NCI-H1417 (cell line): ENCODE data around the gene CREM.

Experiments used
- DNase-seq, 3 experiments: peaks; one replicate each; lab custom pipeline; 2025; lab: John Stamatoyannopoulos, UW

CREM gene

DNA sequence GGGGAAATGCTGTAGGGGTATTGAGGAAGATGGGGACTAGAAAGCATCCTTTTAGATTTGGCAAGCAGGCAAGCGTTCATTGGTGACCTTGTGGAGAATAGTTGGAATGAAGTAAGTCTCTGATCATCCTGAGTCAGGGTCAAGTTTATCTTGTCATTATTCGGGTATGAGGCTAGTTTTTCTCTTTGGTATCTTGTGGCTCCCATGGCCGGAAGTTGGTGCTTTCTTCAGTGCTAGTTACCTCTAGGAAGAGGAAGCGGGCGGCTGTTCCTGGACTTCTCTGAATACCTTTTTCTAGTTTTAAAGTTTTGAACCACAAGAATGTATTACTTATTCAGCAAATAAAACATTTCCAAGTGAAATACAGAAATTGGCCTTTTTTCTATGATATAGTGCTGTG, 9.2 kb downstream of the CREM start:
- no peak for DNase-seq

DNA sequence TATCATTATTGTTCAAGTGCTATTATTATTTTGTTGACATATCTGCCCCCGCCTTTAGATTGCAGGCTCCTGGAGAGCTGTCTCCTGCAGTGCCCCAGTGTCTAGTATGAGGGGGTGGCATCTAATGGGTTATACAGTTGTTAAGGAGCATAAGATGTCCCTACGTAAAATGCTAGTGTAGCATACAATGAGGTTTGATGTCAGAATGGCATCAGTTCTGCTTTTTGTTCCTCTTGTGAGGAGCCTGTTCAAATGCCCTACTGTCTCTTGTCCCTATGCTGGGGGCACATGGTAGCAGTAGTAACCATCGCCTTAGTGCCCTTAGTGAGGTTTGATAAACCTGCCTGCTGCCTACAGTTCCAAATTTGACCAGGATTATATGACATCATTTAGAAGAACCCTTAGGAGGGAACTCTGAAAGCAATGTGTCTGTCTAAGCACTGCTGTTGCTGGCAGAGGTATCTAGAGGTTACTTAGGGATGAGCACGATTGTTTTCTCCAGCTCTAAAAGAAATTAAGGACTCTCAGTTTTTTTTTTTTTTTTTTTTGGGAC, 9.7 kb downstream of the CREM start:
- peak in 1 of 3 experiments; percentile 9 for DNase-seq

DNA sequence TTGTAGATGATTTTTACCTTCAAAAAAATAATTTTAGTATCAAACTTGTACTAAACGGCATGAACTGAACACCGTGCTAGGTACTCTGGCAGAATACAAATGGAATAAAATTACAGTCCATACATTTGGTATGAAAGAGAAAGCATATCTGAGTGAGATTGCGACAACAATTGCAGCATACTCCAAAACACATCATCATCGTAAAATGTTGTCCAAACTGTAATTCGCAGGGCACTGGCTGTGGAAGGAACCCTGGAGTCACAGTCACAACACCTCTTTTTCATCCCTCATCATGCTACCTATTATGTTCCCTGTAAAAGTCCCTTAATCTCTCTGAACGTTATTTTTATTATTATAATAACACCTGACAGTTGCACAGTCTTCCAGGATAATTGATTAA, 13.5 kb downstream of the CREM start:
- DNase-seq: no peak

DNA sequence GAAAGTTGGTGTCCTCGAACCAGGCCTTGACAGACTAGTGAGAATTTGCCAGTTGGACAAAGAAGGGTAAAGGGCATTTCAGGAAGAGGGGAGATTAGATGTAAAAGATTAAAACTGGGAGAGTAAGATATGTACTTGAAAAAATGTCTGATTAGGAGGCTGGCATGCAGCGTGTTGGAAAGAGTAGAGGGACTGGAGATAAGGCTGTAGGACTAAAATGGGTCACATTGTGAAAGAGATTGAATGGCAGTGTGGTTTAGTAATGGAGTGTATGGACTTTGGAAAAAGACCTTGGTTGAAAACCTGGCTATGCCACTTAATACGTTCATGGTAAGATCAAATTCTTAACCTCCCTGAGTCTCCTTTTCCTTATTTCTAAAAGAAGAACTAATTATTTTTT, 14.1 kb downstream of the CREM start:
- no peak for DNase-seq

DNA sequence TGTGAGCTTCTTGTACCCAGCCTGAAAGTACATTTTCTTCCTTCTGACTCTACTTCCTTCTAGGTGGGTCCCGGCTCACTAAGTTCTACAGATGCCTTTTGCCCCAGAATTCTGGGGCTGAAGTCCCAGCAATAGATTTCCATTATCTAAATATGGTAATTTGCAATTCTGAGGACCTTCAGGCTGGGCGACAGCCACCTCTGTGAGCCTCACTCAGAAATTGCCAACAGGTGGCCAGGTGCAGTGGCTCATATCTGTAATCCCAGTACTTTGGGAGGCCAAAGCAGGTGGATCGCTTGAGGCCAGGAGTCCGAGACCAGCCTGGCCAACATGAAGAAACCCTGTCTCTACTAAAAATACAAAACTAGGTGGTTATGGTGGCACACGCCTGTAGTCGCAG, 23.7 kb downstream of the CREM start:
- no peak for DNase-seq

DNA sequence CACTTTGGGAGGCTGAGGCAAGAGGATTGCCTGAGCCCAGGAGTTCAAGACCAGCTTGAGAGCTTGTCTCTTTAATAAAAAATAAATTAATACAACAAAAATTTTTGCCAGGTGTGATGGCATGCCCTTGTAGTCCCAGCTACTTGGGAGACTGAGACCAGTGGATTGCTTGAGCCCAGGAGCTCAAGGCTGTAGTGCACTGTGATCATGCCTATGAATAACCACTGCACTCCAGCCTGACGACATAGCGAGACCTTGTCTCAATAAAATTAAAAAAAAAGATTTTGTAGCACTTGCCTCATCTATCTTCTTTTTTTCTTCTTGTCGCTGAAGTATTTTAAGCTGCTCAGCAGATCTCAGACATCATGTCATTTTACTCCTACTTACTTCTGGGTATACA, 26.3 kb downstream of the CREM start:
- no peak for DNase-seq

DNA sequence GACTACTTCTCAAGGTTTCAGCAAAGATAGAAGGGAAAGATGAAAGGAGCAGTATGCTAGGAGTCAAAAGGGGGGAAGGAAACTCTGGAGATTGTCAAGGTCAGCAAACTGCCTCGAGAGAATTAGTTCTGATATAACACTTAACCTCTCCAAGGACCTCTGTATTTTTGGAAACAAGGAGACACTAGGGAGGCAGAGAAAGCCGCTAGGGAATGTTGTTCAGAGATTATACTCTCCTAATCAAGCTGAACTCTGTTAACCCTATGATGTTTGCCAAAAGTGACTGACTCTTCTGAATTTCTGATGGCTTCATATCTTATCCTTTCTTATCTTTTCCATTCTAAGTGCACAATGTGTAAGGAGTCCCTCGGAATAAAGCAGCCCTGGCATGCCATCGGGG, 27.1 kb downstream of the CREM start:
- no peak for DNase-seq

DNA sequence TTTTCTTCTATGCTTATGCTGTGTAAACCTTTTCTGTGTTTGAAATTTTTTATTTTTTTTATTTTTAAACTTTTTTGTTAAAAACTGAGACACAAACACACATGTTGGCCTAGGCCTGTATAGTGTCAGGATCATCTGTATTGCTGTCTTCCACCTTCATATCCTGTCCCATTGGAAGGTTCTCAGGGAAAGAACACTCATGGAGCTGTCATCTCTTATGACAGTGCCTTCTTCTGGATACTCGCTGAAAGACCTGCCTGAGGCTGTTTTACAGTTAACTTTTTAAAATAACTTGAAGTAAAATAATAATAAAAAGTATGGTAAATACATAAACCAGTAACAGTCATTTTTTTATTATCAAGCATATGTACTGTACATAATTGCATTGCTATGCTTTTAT, 34.1 kb downstream of the CREM start:
- no peak for DNase-seq

DNA sequence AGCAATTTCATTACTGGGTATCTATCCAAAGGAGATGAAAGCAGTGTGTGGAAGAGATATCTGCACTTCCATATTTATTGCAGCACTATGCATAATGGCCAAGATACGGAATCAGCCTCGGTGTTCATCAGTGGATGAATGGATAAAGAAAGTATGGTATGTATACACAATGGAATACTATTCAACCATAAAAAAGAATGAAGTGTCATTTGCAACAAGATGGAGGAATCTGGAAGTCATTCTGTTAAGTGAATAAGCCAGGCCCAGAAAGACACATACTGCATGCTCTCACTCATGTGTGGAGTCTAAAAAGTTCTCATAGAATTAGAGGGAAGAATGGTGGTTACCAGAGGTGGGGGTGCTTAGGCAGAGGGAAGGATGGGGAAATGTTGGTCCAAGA, 35.3 kb downstream of the CREM start:
- no peak for DNase-seq

DNA sequence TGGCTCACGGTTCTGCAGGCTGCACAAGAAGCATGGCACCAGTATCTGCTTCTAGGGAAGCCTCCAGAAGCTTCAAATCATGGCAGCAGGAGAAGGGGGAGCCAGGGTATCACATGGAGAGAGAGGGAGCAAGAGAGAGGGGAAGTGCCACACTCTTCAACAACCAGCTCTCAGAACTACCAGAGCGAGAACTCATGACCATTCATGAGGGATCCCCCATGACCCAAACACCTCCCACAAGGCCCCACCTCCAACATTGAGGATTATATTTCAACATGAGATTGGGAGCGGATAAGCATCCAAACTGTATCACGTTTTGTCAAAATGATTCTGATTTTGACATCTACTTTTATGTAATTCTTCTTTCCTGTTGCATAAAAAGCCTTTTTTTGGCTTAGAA, 38.5 kb downstream of the CREM start:
- DNase-seq: no peak

DNA sequence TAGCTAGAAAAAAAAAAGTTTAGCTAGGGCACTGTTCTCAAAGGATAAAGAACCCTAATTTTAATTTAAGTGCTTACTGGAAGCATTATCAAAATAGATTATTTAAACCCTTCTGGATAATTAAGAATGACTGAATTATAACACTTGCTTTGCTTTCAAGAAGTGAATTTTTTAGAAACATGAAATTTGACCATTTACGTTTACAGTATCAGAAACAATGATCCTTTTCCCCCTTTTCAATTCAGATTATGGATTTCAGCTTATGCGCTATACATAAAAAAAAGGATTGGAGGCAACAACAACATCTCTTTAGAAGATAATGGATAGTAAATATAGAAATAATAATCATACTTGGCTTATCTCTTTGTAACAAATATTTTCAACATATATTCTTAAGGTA, 39.2 kb downstream of the CREM start:
- DNase-seq: no peak

DNA sequence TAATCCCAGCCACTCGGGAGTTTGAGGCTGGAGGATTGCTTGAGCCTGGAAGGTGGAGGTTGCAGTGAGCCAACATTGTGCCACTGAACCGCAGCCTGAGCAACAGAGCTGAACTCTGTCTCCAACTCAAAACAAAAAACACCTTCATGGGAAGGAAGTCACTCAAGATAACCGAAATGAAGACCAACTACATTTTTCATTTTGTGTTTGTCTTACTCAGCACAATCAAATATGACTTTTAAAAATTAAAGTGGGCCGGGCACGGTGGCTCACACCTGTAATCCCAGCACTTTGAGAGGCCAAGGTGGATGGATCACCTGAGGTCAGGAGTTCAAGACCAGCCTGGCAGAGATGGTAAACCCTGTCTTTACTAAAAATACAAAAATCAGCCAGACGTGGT, 40.0 kb downstream of the CREM start:
- no peak for DNase-seq

DNA sequence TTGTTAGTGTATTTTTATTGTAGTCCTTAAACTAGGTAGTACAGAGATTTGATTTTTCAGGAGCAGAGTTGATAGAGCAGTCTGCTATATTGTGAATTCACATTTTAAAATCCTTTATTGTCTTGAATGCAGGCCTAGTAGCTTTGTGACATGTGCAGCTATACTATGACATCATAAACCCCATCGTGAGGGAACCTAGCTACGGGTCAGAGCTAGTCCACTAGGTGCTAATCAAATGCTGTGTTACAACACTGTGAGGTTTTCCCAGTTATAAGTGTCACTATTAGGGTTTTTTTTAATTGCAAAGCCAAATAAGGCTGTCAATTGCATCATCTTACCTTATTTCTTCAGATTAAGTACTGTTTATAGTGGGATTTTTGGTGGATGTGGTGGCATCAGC, 40.7 kb downstream of the CREM start:
- no peak for DNase-seq

DNA sequence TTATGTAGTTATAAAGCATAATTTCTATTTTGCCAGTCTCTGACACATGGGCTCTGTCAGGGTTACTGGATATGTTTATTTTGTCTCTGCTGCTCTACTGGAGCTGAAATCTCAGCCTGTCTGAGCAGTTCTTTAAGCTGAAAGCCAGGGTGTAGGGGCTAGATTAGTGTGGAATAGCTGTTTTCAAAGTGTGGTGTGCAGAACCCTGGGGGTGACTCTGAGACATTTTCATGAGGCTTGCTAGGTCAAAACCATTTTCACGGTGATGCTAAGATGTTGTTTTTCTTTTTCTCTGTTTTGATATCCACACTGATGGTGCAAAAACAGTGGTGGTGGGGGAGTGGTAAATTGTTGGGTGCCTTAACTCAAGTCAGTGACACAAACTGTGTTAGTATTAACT, 45.5 kb downstream of the CREM start:
- no peak for DNase-seq

DNA sequence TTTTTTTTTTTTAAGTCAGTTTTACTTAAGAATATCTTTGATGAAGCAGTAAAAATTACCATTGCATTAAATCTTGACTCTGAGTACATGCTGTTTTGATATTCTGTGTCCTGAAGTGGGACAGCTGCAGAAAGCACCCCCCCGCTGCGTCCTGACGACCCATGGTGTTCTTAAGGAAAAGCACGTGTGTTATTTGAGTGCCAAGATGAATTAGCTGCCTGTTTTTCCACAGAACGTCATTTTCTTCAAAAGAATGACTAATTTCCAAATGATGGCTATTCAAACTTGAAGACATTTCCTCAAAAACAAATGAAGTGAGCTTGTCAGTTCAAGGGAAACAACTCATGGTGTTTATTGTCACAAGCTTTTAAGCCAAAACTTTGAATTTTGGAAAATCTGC, 45.9 kb downstream of the CREM start:
- DNase-seq: no peak

DNA sequence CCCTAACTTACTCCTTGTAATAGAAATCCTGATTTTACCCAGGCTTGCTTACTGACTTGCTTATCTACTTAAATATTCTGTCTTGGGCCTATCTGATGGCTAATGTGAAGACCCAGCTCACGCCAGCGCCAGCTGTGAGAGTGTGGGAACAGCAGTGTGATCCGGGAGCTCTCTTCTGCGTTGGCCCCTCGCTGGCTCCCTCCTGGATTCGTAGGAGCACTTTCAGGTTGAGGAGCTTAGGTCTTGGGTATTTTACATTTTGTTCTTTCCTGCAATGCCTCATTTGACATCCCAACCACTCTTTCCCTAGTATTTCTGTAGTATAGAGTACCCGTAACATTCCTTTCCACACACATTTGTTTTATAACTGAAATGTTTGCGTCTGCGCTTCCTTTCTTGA, 51.7 kb downstream of the CREM start:
- DNase-seq: no peak

DNA sequence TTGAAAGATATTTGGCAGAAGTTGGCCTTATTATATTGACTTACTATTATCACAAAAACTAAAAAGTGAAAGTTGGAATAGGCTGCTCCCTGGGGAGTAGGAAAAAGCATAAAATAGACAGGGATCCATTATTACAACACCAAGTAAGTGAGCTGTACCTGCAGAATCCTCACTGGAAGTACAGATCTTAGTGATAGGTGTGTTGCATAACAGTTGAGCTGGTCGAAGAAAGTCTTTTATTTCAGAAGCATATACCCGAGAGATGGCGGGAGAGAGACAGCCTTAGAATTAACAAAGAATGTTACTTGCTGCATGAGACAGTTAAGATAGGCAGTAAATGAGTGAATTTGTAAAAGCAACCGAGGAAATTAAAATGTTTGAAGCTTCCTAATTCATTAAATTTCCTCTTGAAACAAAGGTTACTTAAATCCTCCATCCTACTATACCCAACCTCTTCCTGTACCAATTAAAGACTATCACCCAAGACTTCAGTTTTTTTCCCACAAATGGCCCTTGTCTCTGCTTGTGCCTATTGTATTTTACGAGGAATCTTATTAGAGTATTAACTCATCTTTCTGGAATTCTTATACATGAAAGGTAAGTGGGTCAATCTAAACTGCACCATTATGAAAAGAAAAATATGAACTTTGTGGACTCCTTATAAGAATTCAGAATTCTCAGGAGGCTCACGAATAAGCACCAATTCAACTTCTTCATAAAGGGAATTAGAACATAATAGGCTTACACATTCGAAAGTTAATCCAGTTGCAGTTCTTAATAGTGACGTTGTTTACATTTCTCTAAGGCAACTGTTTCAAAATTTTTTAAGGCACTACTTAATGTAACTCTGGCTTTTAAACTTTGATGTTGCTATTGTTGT, 56.2 kb downstream of the CREM start:
- DNase-seq: no peak

DNA sequence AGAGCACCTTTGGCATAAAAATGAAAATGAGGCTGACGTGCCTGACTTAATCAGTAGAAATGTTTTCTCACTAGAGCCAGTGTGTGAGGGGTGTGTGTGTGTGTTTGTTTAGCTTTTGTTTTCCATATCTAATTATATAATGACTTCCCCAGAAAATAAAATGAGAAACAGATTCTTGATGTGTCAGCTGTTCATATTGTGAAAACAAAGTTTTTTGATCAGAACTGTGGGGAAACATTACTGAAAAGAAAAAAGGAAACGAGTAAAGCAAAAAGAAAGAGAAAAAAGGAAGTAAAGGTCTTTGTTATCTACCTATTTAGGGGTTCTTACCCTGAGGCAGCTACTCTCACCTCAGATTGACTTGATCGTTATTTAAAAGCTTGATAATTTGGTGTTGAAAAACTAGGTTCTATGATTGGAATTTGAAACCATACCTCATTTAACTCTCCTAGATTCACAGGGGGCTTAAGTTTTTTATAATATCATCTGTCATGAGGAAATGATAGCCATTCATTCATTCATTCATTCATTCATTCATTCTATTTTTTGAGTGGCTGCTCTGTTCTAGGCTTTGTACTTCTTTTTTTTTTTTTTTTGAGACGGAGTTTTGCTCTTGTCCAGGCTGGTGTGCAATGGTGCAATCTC, 58.0 kb downstream of the CREM start:
- DNase-seq: peak in 1 of 3 experiments; percentile 3

DNA sequence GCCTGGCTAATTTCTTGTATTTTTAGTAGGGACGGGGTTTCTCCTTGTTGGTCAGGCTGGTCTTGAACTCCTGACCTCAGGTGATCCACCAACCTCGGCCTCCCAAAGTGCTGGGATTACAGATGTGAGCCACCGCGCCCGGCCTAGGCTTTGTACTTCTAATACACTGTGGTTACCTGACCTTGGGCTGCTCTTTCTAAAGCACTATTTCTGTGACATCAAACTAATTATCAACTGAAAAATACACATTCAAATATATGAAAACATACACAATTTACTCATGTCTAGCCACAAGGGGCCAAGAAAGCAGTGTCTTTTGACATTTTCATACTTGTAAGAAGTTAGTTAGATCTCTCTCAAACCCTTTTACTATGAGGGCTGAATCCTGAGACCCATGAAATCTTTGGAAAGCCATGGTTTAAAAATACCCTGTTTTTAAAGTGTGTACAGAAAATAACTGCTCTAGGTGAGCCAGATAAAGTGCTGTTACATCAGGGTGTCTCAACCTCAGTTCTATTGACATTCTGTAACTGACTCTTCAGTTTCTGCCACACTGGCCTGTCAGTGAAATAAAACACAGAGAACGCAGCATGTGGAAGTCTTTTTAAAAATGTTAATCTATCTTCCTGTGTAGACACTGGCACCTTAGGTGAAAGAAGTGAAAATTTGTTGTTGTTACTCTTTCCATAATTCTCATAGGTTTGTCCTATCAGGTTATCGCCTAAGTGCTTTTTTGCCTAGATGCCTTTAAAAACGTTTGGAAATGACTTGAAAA, 58.8 kb downstream of the CREM start:
- DNase-seq: no peak

DNA sequence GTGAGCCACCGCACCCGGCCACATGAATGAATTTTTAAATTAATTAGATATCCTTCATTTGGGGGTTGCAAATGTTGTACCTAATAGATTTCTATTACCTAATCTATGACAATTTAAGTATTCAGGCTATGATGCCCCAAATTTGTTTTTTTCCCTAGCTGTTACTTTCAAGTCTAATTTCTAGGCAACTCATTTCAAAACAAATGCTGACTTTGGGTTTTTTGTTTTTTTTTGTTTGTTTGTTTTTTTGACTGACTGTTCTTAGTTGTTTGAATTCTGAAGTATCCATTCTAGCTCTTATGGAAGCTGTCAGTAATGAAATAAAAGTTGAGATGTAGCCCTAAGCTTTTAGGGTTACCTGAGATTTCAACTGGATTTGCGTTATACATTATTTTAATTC, 62.3 kb downstream of the CREM start:
- DNase-seq: no peak

DNA sequence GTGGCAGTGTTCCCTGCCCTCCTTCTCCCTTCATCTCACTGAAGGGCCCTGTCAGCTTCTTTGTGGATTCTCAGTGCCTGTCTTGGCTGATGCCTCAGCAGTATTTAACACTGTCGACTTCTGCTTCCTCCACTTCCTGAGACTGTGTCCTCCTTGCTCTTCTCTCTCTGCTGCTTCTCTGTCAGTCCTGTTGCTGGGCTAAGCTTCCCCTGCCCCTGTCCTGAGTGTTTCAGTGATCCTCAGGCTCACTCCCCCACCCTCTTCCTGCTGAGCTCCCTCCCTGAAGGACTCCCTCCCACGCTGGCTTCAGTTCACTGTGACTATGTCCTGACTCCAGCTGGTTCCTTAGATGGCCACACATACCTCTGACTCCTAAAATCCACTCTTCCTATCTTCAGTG, 64.9 kb downstream of the CREM start:
- no peak for DNase-seq

DNA sequence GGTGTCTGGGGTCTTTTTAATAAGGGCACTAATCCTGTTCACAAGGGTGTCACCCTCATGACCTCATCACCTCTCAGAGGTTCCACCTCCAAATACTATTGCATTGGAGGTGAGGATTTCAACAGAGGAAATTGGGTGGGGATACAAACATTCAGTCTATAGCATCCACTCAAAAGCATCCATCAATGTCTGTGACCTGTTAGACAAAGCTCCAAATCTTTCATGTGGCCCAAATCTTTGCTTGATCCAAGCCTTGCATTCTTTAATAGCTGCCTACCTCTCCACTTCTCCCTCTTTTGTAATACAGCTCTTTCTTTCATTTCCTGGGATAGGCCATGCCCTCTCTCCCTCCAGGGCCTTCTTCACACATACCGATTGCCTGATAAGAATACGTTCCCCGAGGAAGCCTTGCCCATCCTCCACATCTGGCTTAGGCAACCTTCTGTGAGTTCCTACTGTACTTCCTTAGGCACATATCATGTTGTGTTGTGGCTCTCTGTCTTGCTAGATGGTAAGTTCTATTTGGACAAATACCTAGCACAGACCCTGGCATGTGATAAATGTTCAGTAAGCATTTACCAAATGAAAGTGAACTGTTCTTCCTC, 66.1 kb downstream of the CREM start:
- no peak for DNase-seq
